Natural killer cell (primary cell): Measurements from ENCODE around the gene MYO1E. TPM values are rescaled to one million over a fixed set of nuclear protein-coding genes. Genes with fewer than 3 reads are reported as not detected.

Experiments used
- ATAC-seq, 3 donors: fragments of 150-1000 bp in 2 of 3; fragments of 200-7000 bp in 1 of 3; cut with Tn5 transposase; 1 replicate in 1 of 3; 2 replicates in 2 of 3; pipeline ENCODE4 v1.10.0; 2021; ENCODE audit warnings: mild to moderate bottlenecking in 2 of 3, moderate library complexity in 2 of 3
- DNase-seq, 2 donors: peaks; one replicate each; pipeline versions ENCODE4 v3.0.0 to v3.0.0-alpha.2; 2013 to 2021; ENCODE audit warnings: mixed read lengths in 1 of 2
- H3K27ac ChIP-seq: one replicate; pipeline ENCODE4 v1.5.1; 2013; ENCODE audit warnings: mild to moderate bottlenecking, low read length
- H3K27me3 ChIP-seq: one replicate; pipeline ENCODE4 v1.6.1; 2013; ENCODE audit warnings: low read length; ENCODE audit not compliant: control insufficient read depth, insufficient read depth
- H3K36me3 ChIP-seq: one replicate; pipeline ENCODE4 v1.6.1; 2013; ENCODE audit warnings: low read length; ENCODE audit not compliant: control insufficient read depth, insufficient read depth
- H3K4me1 ChIP-seq: one replicate; pipeline ENCODE4 v1.6.1; 2013; ENCODE audit warnings: low read length; ENCODE audit not compliant: control insufficient read depth, insufficient read depth
- H3K4me3 ChIP-seq: one replicate; pipeline ENCODE4 v1.5.1; 2013; ENCODE audit warnings: low read length
- H3K9me3 ChIP-seq: one replicate; pipeline ENCODE4 v1.6.1; 2013; ENCODE audit warnings: low read length; ENCODE audit not compliant: control insufficient read depth, insufficient read depth
- H3K27ac Mint-ChIP-seq, 2 donors: one replicate each; pipeline ENCODE4 v1.8.0; 2022; ENCODE audit warnings: mild to moderate bottlenecking in 2 of 2, mixed read lengths in 2 of 2, moderate library complexity in 1 of 2
- H3K27me3 Mint-ChIP-seq, 2 donors: one replicate each; pipeline ENCODE4 v1.8.0; 2022; ENCODE audit warnings: low read depth in 2 of 2, mixed read lengths in 2 of 2
- H3K36me3 Mint-ChIP-seq: one replicate; pipeline ENCODE4 v1.8.0; 2022; ENCODE audit warnings: mixed read lengths
- H3K4me1 Mint-ChIP-seq, 2 donors: one replicate each; pipeline ENCODE4 v1.8.0; 2022; ENCODE audit warnings: mixed read lengths in 2 of 2
- H3K4me3 Mint-ChIP-seq: one replicate; pipeline ENCODE4 v1.8.0; 2022; ENCODE audit warnings: mild to moderate bottlenecking, moderate library complexity, mixed read lengths
- H3K9me3 Mint-ChIP-seq, 2 donors: one replicate each; pipeline ENCODE4 v1.8.0; 2022; ENCODE audit warnings: mixed read lengths in 2 of 2
- WGBS: methylation state at CpG from one replicate; pipeline ENCODE4 v1.1.7; 2013; ENCODE audit warnings: missing lambda C conversion rate; ENCODE audit not compliant: insufficient coverage; 5-methylcytosine and 5-hydroxymethylcytosine counted together
- intact Hi-C: fragments of 100-400 bp; cut with micrococcal nuclease; formaldehyde crosslinking; loops from one replicate; pipeline ENCODE4 v1.14.2; 2022
- total RNA-seq, 4 donors: library from RNA; stranded (reverse); fragments of 120-200 nt in 1 of 4; gene quantifications; one replicate each; pipeline versions ENCODE4 v1.2.3 to v1.2.4, GENCODE V29; 2013 to 2022
- TF ChIP-seq, protein P1 (sequence below): fragments of 200-600 bp; IDR thresholded peaks from one replicate; pipeline ENCODE4 v1.8.0; 2022; ENCODE audit warnings: antibody characterized with exemption

The MYO1E gene
- total RNA-seq, 3 donors from 2014 or later (not counting 1 experiment from before 2014, with no cell fraction given) = 16.1 to 39.4 (median 22.7) TPM

DNA sequence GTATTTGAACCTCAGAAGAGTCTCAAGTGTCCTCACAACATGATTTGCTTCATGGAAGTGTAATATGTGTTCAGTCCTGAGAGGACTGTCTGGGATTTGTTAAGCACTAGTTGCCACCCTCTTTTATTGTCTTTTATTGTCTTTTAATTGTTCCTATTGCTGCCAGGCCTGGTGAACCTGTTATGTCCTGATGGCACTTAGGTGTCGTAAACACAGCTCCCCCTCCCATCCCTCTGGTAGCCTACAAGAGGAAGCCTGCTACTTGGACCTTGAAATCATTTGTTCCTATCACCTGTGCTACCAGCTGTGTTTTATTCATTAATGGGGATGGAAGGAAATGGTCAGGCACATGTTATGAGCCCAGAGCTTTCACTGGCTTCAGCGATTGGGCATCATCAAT lies 248.4 kb downstream of the MYO1E start:
- Mint-ChIP-seq H3K27ac (peak overlapping the region in 1 of 2 donors; percentile 28), H3K4me3 (no peak overlapping the region), H3K27me3 (no peaks in the 10 kb centered on the region), H3K36me3 (no peaks in the 10 kb centered on the region), H3K4me1 (no peaks in the 10 kb centered on the region), H3K9me3 (no peaks in the 10 kb centered on the region)
- no peak for ATAC-seq
- no peak for DNase-seq
- Histone ChIP-seq H3K36me3 (no peaks in the 10 kb centered on the region), H3K27me3 (no peaks in the 10 kb centered on the region), H3K4me1 (no peaks in the 10 kb centered on the region), H3K27ac (no peak overlapping the region), H3K9me3 (no peaks in the 10 kb centered on the region), H3K4me3 (no peak overlapping the region)
- WGBS = 98% methylated on average over 2 of the region's 2 CpGs
- TF ChIP-seq, protein P1, sequence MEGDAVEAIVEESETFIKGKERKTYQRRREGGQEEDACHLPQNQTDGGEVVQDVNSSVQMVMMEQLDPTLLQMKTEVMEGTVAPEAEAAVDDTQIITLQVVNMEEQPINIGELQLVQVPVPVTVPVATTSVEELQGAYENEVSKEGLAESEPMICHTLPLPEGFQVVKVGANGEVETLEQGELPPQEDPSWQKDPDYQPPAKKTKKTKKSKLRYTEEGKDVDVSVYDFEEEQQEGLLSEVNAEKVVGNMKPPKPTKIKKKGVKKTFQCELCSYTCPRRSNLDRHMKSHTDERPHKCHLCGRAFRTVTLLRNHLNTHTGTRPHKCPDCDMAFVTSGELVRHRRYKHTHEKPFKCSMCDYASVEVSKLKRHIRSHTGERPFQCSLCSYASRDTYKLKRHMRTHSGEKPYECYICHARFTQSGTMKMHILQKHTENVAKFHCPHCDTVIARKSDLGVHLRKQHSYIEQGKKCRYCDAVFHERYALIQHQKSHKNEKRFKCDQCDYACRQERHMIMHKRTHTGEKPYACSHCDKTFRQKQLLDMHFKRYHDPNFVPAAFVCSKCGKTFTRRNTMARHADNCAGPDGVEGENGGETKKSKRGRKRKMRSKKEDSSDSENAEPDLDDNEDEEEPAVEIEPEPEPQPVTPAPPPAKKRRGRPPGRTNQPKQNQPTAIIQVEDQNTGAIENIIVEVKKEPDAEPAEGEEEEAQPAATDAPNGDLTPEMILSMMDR = no peak
- intact Hi-C loops = no loop called here

DNA sequence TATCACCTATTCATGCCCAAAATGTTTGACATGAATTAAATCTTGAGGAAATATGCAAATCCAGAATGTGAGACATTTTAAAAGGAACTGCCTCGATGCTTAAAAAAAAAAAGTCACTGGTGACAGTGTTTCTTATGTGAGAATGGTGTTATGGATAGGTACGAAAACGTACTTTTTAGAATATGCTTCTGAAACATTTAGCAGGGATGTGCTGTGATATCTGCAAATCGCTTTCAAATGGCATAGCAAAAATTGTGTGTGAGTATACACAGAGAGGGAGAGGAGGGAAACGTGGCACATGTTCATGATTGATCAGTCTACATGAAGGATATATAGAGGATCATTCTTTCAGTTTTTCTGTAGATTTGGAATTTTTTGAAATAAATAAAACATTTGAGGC lies 251.7 kb downstream of the MYO1E start:
- Mint-ChIP-seq H3K27me3 (no peaks in the 10 kb centered on the region), H3K4me3 (no peak overlapping the region), H3K36me3 (no peaks in the 10 kb centered on the region), H3K27ac (no peak overlapping the region), H3K4me1 (no peaks in the 10 kb centered on the region), H3K9me3 (no peaks in the 10 kb centered on the region)
- Histone ChIP-seq H3K27me3 (no peaks in the 10 kb centered on the region), H3K27ac (no peak overlapping the region), H3K4me1 (no peaks in the 10 kb centered on the region), H3K9me3 (no peaks in the 10 kb centered on the region), H3K4me3 (no peak overlapping the region), H3K36me3 (no peaks in the 10 kb centered on the region)
- 98% methylated on average over 5 of the region's 5 CpGs for WGBS
- TF ChIP-seq, protein P1 = no peak
- DNase-seq = no peak
- ATAC-seq = no peak
- intact Hi-C loops = no loop called here

GRCh38 chr15:59119625-59120024 lies 253.0 kb downstream of the MYO1E start:
- no peak overlapping the region for H3K27ac Mint-ChIP-seq
- no peak overlapping the region for H3K27ac ChIP-seq
- H3K27me3 ChIP-seq = no peaks in the 10 kb centered on the region
- intact Hi-C loops = no loop called here
- no peak for DNase-seq
- TF ChIP-seq, protein P1 = no peak
- no peaks in the 10 kb centered on the region for H3K9me3 ChIP-seq
- no peaks in the 10 kb centered on the region for H3K4me1 Mint-ChIP-seq
- H3K4me3 ChIP-seq = no peak overlapping the region
- 96% methylated on average over 5 of the region's 5 CpGs for WGBS
- no peak for ATAC-seq
- no peaks in the 10 kb centered on the region for H3K4me1 ChIP-seq
- H3K36me3 Mint-ChIP-seq = no peaks in the 10 kb centered on the region
- H3K4me3 Mint-ChIP-seq = no peak overlapping the region
- no peaks in the 10 kb centered on the region for H3K27me3 Mint-ChIP-seq
- no peaks in the 10 kb centered on the region for H3K9me3 Mint-ChIP-seq
- no peaks in the 10 kb centered on the region for H3K36me3 ChIP-seq

DNA sequence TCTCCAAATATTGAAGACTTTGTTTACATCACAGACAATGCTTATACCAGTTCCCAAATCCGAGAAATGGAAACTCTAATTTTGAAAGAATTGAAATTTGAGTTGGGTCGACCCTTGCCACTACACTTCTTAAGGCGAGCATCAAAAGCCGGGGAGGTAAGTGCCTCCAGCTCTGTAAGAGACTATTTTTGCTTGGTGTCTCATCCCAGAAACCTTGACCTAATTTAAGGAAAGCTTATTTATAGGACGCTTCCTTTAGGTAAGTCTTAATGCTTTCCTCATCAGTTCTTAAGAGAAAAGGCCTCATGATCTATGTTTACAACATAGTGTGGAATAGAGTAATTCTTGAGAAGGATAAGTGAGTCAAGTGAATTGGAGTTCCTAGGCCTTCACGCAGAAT lies 255.9 kb downstream of the MYO1E start:
- Histone ChIP-seq H3K36me3 (no peaks in the 10 kb centered on the region), H3K4me3 (no peak overlapping the region), H3K9me3 (no peaks in the 10 kb centered on the region), H3K27ac (no peak overlapping the region), H3K27me3 (no peaks in the 10 kb centered on the region), H3K4me1 (no peaks in the 10 kb centered on the region)
- DNase-seq (no peak), ATAC-seq (no peak)
- Mint-ChIP-seq H3K27ac (no peak overlapping the region), H3K9me3 (no peaks in the 10 kb centered on the region), H3K27me3 (no peaks in the 10 kb centered on the region), H3K4me1 (no peaks in the 10 kb centered on the region), H3K4me3 (no peak overlapping the region), H3K36me3 (no peaks in the 10 kb centered on the region)
- 98% methylated on average over 5 of the region's 6 CpGs for WGBS
- intact Hi-C loops = no loop called here
- TF ChIP-seq, protein P1 = no peak
